Neuronal stem cell (in vitro differentiated cells): ENCODE measurements around the gene C6orf141.

ENCODE experiments used
- DNase-seq: peaks from one replicate; pipeline ENCODE4 v3.0.0-alpha.2; 2013; ENCODE audit warnings: low spot score
- H2AFZ ChIP-seq: one replicate; pipeline ENCODE4 v1.6.1; 2013; ENCODE audit warnings: mild to moderate bottlenecking, low read length, inconsistent platforms
- H2AK5ac ChIP-seq: 2 replicates; pipeline ENCODE4 v1.6.1; 2013; ENCODE audit warnings: low read depth, mild to moderate bottlenecking, inconsistent platforms, low read length, moderate library complexity, mixed read lengths
- H2BK120ac ChIP-seq: 2 replicates; pipeline ENCODE4 v1.6.1; 2013; ENCODE audit warnings: low read depth, mild to moderate bottlenecking, inconsistent platforms, low read length, moderate library complexity, mixed read lengths
- H2BK12ac ChIP-seq: one replicate; pipeline ENCODE4 v1.6.1; 2013; ENCODE audit warnings: low read length, inconsistent platforms
- H2BK15ac ChIP-seq: 2 replicates; pipeline ENCODE4 v1.6.1; 2013; ENCODE audit warnings: mild to moderate bottlenecking, low read length, inconsistent platforms, mixed read lengths
- H2BK5ac ChIP-seq: one replicate; pipeline ENCODE4 v1.6.1; 2013; ENCODE audit warnings: inconsistent platforms, mild to moderate bottlenecking, low read length, moderate library complexity
- H3K14ac ChIP-seq: one replicate; pipeline ENCODE4 v1.6.1; 2013; ENCODE audit warnings: low read length, inconsistent platforms
- H3K18ac ChIP-seq: 2 replicates; pipeline ENCODE4 v1.6.1; 2013; ENCODE audit warnings: low read length, inconsistent platforms
- H3K23ac ChIP-seq: 2 replicates; pipeline ENCODE4 v1.6.1; 2013; ENCODE audit warnings: low read depth, mild to moderate bottlenecking, mixed read lengths, low read length, inconsistent platforms; ENCODE audit not compliant: poor library complexity
- H3K27ac ChIP-seq: replicated peaks from 3 replicates; pipeline ENCODE4 v1.5.1; 2013; ENCODE audit warnings: low read length, inconsistent platforms
- H3K27me3 ChIP-seq, 3 experiments: 2 replicates each; pipeline ENCODE4 v1.6.1; 2013; ENCODE audit warnings: low read length in 3 of 3, mild to moderate bottlenecking in 2 of 3, inconsistent platforms in 1 of 3, low read depth in 1 of 3, mixed read lengths in 1 of 3, moderate library complexity in 1 of 3; ENCODE audit not compliant: control insufficient read depth in 3 of 3, insufficient read depth in 3 of 3
- H3K36me3 ChIP-seq, 2 donors: replicated peaks in 1 of 2; 2 replicates each; pipeline ENCODE4 v1.6.1; 2013; ENCODE audit warnings: low read length in 2 of 2; ENCODE audit not compliant: control insufficient read depth in 2 of 2, insufficient read depth in 2 of 2
- H3K4ac ChIP-seq: 2 replicates; pipeline ENCODE4 v1.6.1; 2013; ENCODE audit warnings: inconsistent platforms, mild to moderate bottlenecking, low read length, moderate library complexity
- H3K4me1 ChIP-seq, 2 donors: 1 replicate in 1 of 2; 2 replicates in 1 of 2; pipeline ENCODE4 v1.6.1; 2013; ENCODE audit warnings: low read length in 2 of 2, low read depth in 1 of 2; ENCODE audit not compliant: control insufficient read depth in 2 of 2, insufficient read depth in 1 of 2
- H3K4me2 ChIP-seq: one replicate; pipeline ENCODE4 v1.6.1; 2013; ENCODE audit warnings: mild to moderate bottlenecking, low read length, inconsistent platforms; ENCODE audit not compliant: insufficient read depth, poor library complexity, severe bottlenecking
- H3K4me3 ChIP-seq, 2 donors: 2 replicates each; pipeline ENCODE4 v1.5.1; 2013; ENCODE audit warnings: low read length in 2 of 2, mild to moderate bottlenecking in 2 of 2, inconsistent platforms in 1 of 2, moderate library complexity in 1 of 2
- H3K79me1 ChIP-seq: one replicate; pipeline ENCODE4 v1.6.1; 2013; ENCODE audit warnings: low read depth, mild to moderate bottlenecking, inconsistent platforms, low read length, moderate library complexity
- H3K9ac ChIP-seq: one replicate; pipeline ENCODE4 v1.6.1; 2013; ENCODE audit warnings: mild to moderate bottlenecking, low read depth, low read length, inconsistent platforms; ENCODE audit not compliant: poor library complexity
- H3K9me3 ChIP-seq, 2 donors: replicated peaks in 1 of 2; 2 replicates each; pipeline versions ENCODE3 to v1.6.1; 2013; ENCODE audit warnings: low read length in 2 of 2, mild to moderate bottlenecking in 2 of 2, inconsistent platforms in 1 of 2, low read depth in 1 of 2, mixed read lengths in 1 of 2, moderate library complexity in 1 of 2; ENCODE audit not compliant: control insufficient read depth in 2 of 2, insufficient read depth in 1 of 2
- H4K8ac ChIP-seq: one replicate; pipeline ENCODE4 v1.6.1; 2013; ENCODE audit warnings: low read depth, mild to moderate bottlenecking, inconsistent platforms, low read length, moderate library complexity
- H4K91ac ChIP-seq: one replicate; pipeline ENCODE4 v1.6.1; 2013; ENCODE audit warnings: low read length, low read depth, mild to moderate bottlenecking, inconsistent platforms; ENCODE audit not compliant: poor library complexity
- WGBS, 2 donors: extraction: QIAGEN DNeasy Blood & Tissue Kit; methylation state at CpG; one replicate each; pipeline ENCODE4 v1.1.7; 2013; ENCODE audit warnings: missing lambda C conversion rate in 2 of 2, mixed read lengths in 1 of 2; ENCODE audit not compliant: insufficient read length in 2 of 2, insufficient replicate concordance in 1 of 2; ENCODE audit errors: extremely low coverage in 2 of 2; 5-methylcytosine and 5-hydroxymethylcytosine counted together

The C6orf141 gene

GRCh38 chr6:49570474-49571079 lies 20.1 kb downstream of the C6orf141 start:
- Histone ChIP-seq H2BK120ac (no peak overlapping the region), H2BK15ac (no peak overlapping the region), H4K91ac (no peak overlapping the region), H3K27ac (no peak overlapping the region), H4K8ac (no peak overlapping the region), H3K36me3 (no peaks in the 10 kb centered on the region), H3K27me3 (no peaks in the 10 kb centered on the region), H2BK12ac (no peak overlapping the region), H3K23ac (no peak overlapping the region), H3K9ac (no peak overlapping the region), H3K4me2 (no peak overlapping the region), H3K14ac (no peak overlapping the region), H3K4me3 (no peak overlapping the region), H2BK5ac (no peak overlapping the region), H3K4me1 (no peaks in the 10 kb centered on the region), H3K9me3 (peaks cover 0 to 2% of the 10 kb centered on the region in 2 donors), H2AK5ac (no peak overlapping the region), H2AFZ (no peak overlapping the region), H3K18ac (no peak overlapping the region), H3K4ac (no peak overlapping the region), H3K79me1 (no peaks in the 10 kb centered on the region)
- DNase-seq, result no peak
- no CpG with 5 or more reads among the region's 6 CpGs for WGBS, 2 donors

GRCh38 chr6:49576618-49577017 lies 26.1 kb downstream of the C6orf141 start:
- no peaks in the 10 kb centered on the region for H3K9me3 ChIP-seq
- H3K4me1 ChIP-seq, result no peaks in the 10 kb centered on the region
- no peak overlapping the region for H3K4me3 ChIP-seq
- no peak overlapping the region for H3K27ac ChIP-seq
- no peak overlapping the region for H3K4ac ChIP-seq
- H3K9ac ChIP-seq, result no peak overlapping the region
- H2BK12ac ChIP-seq, result no peak overlapping the region
- H2BK5ac ChIP-seq, result no peak overlapping the region
- WGBS, 2 donors, result no CpG with 5 or more reads among the region's 1 CpG
- H3K23ac ChIP-seq, result no peak overlapping the region
- H3K14ac ChIP-seq, result no peak overlapping the region
- H2BK120ac ChIP-seq, result no peak overlapping the region
- no peak for DNase-seq
- no peak overlapping the region for H4K91ac ChIP-seq
- H2AK5ac ChIP-seq, result no peak overlapping the region
- no peak overlapping the region for H3K4me2 ChIP-seq
- H3K36me3 ChIP-seq, result no peaks in the 10 kb centered on the region
- H3K18ac ChIP-seq, result no peak overlapping the region
- no peak overlapping the region for H4K8ac ChIP-seq
- H2BK15ac ChIP-seq, result no peak overlapping the region
- no peaks in the 10 kb centered on the region for H3K79me1 ChIP-seq
- no peaks in the 10 kb centered on the region for H3K27me3 ChIP-seq
- H2AFZ ChIP-seq, result no peak overlapping the region

GRCh38 chr6:49579649-49580048 lies 29.2 kb downstream of the C6orf141 start:
- Histone ChIP-seq H3K23ac (no peak overlapping the region), H2BK120ac (no peak overlapping the region), H3K4me1 (no peaks in the 10 kb centered on the region), H4K8ac (no peak overlapping the region), H3K27ac (no peak overlapping the region), H3K4me3 (no peak overlapping the region), H3K79me1 (no peaks in the 10 kb centered on the region), H3K4ac (no peak overlapping the region), H2AFZ (no peak overlapping the region), H3K18ac (no peak overlapping the region), H2AK5ac (no peak overlapping the region), H3K9ac (no peak overlapping the region), H3K27me3 (no peaks in the 10 kb centered on the region), H3K36me3 (no peaks in the 10 kb centered on the region), H3K14ac (no peak overlapping the region), H3K4me2 (no peak overlapping the region), H2BK12ac (no peak overlapping the region), H2BK15ac (no peak overlapping the region), H4K91ac (no peak overlapping the region), H2BK5ac (no peak overlapping the region), H3K9me3 (no peaks in the 10 kb centered on the region)
- DNase-seq, result no peak

GRCh38 chr6:49582529-49582928 lies 32.1 kb downstream of the C6orf141 start:
- Histone ChIP-seq H2BK5ac (no peak overlapping the region), H2BK15ac (no peak overlapping the region), H3K27ac (no peak overlapping the region), H3K4me1 (no peaks in the 10 kb centered on the region), H3K23ac (no peak overlapping the region), H3K36me3 (no peaks in the 10 kb centered on the region), H3K9ac (no peak overlapping the region), H2AK5ac (no peak overlapping the region), H3K27me3 (no peaks in the 10 kb centered on the region), H2AFZ (no peak overlapping the region), H4K91ac (no peak overlapping the region), H3K79me1 (no peaks in the 10 kb centered on the region), H3K4ac (no peak overlapping the region), H3K18ac (no peak overlapping the region), H3K4me3 (no peak overlapping the region), H2BK12ac (no peak overlapping the region), H3K14ac (no peak overlapping the region), H4K8ac (no peak overlapping the region), H3K9me3 (no peaks in the 10 kb centered on the region), H2BK120ac (no peak overlapping the region), H3K4me2 (no peak overlapping the region)
- WGBS, 2 donors, result no CpG with 5 or more reads among the region's 1 CpG
- DNase-seq, result no peak
